Spleen (tissue), 7 donors: ENCODE data around the gene CDC42SE1.

Source experiments
- CTCF ChIP-seq, 11 experiments: fragments of 200-600 bp in 7 of 11; fragments of 450-650 bp in 4 of 11; sonication (generic) in 4 of 11; IDR thresholded peaks in 8 of 11; conservative IDR thresholded peaks in 3 of 11; 1 replicate in 7 of 11; 2 replicates in 4 of 11; pipeline versions ENCODE4 v1.4.0 to v1.8.0; 2016 to 2021; ENCODE audit warnings: antibody characterized with exemption in 11 of 11, inconsistent platforms in 4 of 11, mild to moderate bottlenecking in 1 of 11
- POLR2AphosphoS5 ChIP-seq, 3 donors: sonication (generic); formaldehyde crosslinking; IDR thresholded peaks; one replicate each; pipeline ENCODE4 v1.5.1; 2017; ENCODE audit warnings: antibody characterized with exemption in 3 of 3
- donor health status: DM: no; HTN: no; CAD: no; lungs with moderate emphysema.
- donor health status: DM: no; HTN: no; CAD: no.
- donor health status: DM: no; HTN: no; CAD: no.

- TF ChIP-seq CTCF (IDR thresholded peaks at IDR 0.05 in 8 of 11, conservative IDR thresholded peaks at IDR 0.05 in 3 of 11): no peak
- no peak for TF ChIP-seq POLR2AphosphoS5 (IDR thresholded peaks at IDR 0.05)
These were observed 19.9 kb downstream of the CDC42SE1 start for GRCh38 chr1:151039521-151039920.
